Measurements from ENCODE around the gene PLXNB2. TPM values are rescaled to one million over a fixed set of nuclear protein-coding genes. Genes with fewer than 3 reads are reported as not detected.

Gene PLXNB2
- total and polyA plus RNA-seq, 11 donors = 35.1 to 139 (median 53.0) TPM

DNA sequence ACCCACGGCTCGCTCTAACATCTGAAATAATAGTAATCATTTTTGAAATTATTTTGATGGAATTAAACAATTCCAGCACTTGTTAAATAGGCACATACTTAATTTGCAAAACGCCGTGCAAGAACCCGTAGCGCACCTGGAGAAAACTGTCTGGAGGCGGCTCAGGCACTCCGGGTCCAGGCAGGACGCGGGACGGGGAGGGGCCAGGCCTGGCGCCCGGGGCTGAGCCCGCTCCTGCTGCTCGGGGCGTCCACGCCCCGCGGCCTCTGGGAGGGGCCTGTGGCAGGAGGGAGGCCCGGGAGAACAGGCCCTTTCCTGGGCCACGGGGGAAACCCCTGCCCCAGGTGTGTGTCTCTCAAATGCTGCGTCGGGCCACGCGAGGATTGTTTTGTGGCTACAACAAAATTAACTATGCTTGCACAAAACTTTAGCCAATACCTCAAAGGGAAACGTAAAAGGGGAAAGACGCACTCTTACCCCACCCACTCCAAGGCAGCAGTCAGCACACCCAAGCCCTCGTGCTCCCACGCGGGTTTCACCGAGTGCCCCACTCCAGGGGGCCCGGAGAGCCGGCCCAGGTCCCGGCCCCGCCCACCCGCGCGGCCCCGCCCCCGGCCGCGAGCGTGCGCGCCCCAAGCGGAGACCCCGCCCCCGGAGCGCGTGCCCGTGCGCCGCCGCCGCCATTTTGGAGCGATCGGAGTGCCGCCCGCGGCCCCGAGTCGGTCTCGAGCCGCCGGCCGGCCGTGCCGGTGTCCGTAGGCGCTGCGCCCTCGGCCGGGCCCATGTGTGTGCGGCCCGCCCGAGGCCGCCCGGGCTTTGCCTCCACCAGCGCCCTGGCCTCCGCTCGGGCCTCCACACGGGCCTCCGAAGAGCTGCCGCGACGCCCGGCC, 35.5 kb upstream of the PLXNB2 start, which contains the start of gene PPP6R2:
Gene PPP6R2 (plus strand): TSS at position 677 of the 890 bp plus-strand sequence. CDS start 50,582 bp downstream, outside the sequence.
- peak within 1 kb of the TSS; percentile 61 to 100 (median 86) for H3K4me3 ChIP-seq
- ATAC-seq (peak; percentile 85 to 95 (median 90)), DNase-seq (peak; percentile 84 to 94 (median 89))
- peak within 1 kb of the TSS; percentile 21 to 92 (median 79) for H3K27ac ChIP-seq
- H3K9me3 ChIP-seq = no peaks in the 10 kb centered on the region
- intact Hi-C loops (cut with DNase I) = loop anchor here (1.0 to 10.0 kb wide), 8 partner anchors 16 to 196 kb away; partner anchors contain the start of genes HDAC10 (in 6 of the 10), MAPK11 (in 5 of the 10), TUBGCP6 (in 2 of the 10) and DENND6B (in 1 of the 10)
- 0 to 2% (median 0%) methylated on average over 15 to 87 of the region's 87 CpGs for WGBS, 4 donors
- peaks cover 0 to 22% (median 9%) of the 10 kb centered on the region in 12 donors for H3K4me1 ChIP-seq
- TF ChIP-seq, protein P1, sequence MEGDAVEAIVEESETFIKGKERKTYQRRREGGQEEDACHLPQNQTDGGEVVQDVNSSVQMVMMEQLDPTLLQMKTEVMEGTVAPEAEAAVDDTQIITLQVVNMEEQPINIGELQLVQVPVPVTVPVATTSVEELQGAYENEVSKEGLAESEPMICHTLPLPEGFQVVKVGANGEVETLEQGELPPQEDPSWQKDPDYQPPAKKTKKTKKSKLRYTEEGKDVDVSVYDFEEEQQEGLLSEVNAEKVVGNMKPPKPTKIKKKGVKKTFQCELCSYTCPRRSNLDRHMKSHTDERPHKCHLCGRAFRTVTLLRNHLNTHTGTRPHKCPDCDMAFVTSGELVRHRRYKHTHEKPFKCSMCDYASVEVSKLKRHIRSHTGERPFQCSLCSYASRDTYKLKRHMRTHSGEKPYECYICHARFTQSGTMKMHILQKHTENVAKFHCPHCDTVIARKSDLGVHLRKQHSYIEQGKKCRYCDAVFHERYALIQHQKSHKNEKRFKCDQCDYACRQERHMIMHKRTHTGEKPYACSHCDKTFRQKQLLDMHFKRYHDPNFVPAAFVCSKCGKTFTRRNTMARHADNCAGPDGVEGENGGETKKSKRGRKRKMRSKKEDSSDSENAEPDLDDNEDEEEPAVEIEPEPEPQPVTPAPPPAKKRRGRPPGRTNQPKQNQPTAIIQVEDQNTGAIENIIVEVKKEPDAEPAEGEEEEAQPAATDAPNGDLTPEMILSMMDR (IDR thresholded peaks at IDR 0.05) = peak in 3 of 12 donors; percentile 2 to 35 (median 22)
- TF ChIP-seq POLR2A (IDR thresholded peaks at IDR 0.05) = peak in 1 of 2 donors; percentile 58
- H3K27me3 ChIP-seq = no peaks in the 10 kb centered on the region
- H3K36me3 ChIP-seq = peaks cover 0 to 1% (median 0%) of the 10 kb centered on the region in 9 donors

DNA sequence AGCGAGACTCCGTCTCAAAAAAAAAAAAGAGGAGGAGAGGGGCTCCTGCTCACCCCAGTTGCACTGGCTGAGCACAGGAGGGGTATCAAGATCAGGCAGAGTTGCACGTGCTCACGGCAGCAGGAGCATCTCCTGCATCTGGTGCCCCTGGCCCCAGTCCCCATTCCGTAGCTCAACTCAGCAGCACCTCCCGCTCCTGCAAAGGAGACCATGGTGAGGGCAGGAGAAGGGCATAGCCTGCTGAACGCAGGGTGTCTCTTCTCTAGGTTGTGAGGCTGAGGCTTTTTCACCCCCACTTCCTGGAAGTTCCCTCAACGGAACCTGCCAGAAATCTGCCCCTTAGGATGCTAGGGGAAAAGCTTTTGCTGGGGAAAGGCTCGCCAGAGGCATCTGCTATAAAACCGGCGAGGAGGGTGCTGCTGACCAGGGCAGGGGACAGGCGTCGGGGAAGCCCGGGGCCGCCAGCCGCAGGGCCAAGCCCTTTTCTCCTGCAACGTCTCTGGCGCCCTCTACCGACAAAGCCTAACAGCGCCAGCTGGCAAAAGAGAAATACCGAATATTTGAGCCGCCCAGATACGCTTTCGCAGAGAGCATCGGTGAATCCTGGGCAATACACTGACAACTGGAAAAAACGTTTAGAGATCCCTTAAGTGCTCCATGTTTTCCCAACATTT, 34.7 kb upstream of the PLXNB2 start:
- Histone ChIP-seq H3K27me3 (no peaks in the 10 kb centered on the region), H3K4me1 (peaks cover 0 to 22% (median 9%) of the 10 kb centered on the region in 12 donors), H3K4me3 (peak overlapping the region; percentile 61 to 100 (median 86)), H3K27ac (peak overlapping the region in 10 of 12 donors; percentile 57 to 92 (median 80)), H3K36me3 (no peaks in the 10 kb centered on the region), H3K9me3 (no peaks in the 10 kb centered on the region)
- WGBS, 4 donors = 12 to 14% (median 13%) methylated on average over 25 to 26 of the region's 26 CpGs
- intact Hi-C loops (cut with DNase I) = loop anchor here (1.0 to 10.0 kb wide), 8 partner anchors 15 to 195 kb away; partner anchors contain the start of genes HDAC10 (in 6 of the 10), MAPK11 (in 5 of the 10), TUBGCP6 (in 2 of the 10) and DENND6B (in 1 of the 10)
- TF ChIP-seq, protein P1 (IDR thresholded peaks at IDR 0.05) = peak; percentile 94 to 99 (median 98)
- TF ChIP-seq POLR2A (IDR thresholded peaks at IDR 0.05) = no peak
- DNase-seq (peak; percentile 88 to 94 (median 90)), ATAC-seq (peak; percentile 67 to 86 (median 79))

DNA sequence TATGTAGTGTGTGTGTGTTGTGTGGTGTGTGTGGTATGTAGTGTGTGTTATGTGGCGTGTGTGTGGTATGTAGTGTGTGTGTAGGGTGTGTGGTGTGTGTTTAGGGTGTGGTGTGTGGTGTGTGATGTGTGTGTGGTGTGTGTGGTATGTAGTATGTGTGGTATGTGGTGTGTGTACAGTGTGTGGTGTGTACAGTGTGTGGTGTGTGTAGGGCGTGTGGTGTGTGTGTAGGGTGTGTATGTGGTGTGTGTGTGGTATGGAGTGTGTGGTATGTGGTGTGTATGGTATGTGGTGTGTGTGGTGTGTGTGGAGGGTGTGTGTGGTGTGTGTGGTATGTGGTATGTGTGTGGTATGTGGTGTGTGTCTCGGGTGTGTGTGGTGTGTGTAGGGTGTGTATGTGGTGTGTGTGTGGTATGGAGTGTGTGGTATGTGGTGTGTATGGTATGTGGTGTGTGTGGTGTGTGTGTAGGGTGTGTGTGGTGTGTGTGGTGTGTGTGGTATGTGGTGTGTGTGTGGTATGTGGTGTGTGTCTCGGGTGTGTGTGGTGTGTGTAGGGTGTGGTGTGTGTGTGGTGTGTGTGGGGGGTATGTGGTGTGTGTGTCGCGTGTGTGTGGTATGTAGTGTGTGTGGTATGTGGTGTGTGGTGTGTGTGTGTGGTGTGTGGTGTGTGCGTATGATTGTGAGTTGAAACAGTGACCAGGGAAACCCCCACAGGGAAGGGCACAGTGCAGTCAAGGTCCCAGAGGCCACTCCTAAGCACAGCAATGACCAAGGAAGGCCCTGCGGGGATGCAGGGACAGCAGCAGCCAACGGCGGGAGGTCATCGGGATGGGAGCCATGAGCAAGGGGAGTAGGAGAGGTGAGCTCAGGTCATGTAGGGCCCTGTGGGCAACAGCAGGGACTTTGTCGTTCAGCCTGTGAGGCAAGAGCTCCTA, 32.8 kb upstream of the PLXNB2 start:
- Histone ChIP-seq H3K4me3 (no peak overlapping the region), H3K27me3 (no peaks in the 10 kb centered on the region), H3K27ac (no peak overlapping the region), H3K4me1 (peaks cover 0 to 12% (median 9%) of the 10 kb centered on the region in 12 donors), H3K36me3 (no peaks in the 10 kb centered on the region), H3K9me3 (no peaks in the 10 kb centered on the region)
- ATAC-seq (no peak), DNase-seq (peak in 1 of 5 donors; percentile 14)
- TF ChIP-seq POLR2A (IDR thresholded peaks at IDR 0.05) = no peak
- TF ChIP-seq, protein P1 (IDR thresholded peaks at IDR 0.05) = no peak
- 79 to 81% (median 80%) methylated on average over 12 of the region's 12 CpGs for WGBS, 4 donors
- intact Hi-C loops (cut with DNase I) = loop anchor here (5.0 to 10.0 kb wide), 4 partner anchors 68 to 193 kb away; partner anchors contain the start of genes HDAC10 (in 6 of the 10) and MAPK11 (in 5 of the 10)

Data from heart left ventricle (tissue), 16 donors.